Cardiac muscle cell (in vitro differentiated cells and primary cell): ENCODE data around the gene HPGD. TPM values are rescaled to one million over a fixed set of nuclear protein-coding genes. Genes with fewer than 3 reads are reported as not detected.
A peak's percentile ranks its signal among the peaks of the same experiment; 100 is the strongest.

Source experiments
- DNase-seq, 2 donors: peaks; one replicate each; pipeline versions ENCODE4 v3.0.0 to v3.0.0-alpha.2; 2010 to 2017; ENCODE audit warnings: low read depth in 1 of 2, low spot score in 1 of 2
- H3K27ac ChIP-seq: fragments of 200-600 bp; sonication (generic); 2 replicates; pipeline ENCODE4 v1.5.1; 2016
- H3K27me3 ChIP-seq: fragments of 200-600 bp; sonication (generic); 2 replicates; pipeline ENCODE4 v1.6.0; 2016; ENCODE audit warnings: control low read depth
- H3K36me3 ChIP-seq: fragments of 200-600 bp; sonication (generic); 2 replicates; pipeline ENCODE4 v1.5.1; 2016; ENCODE audit warnings: control low read depth
- H3K4me1 ChIP-seq: fragments of 200-600 bp; sonication (generic); 2 replicates; pipeline ENCODE4 v1.8.1; 2017; ENCODE audit warnings: low read depth, mild to moderate bottlenecking, mixed run types
- H3K4me3 ChIP-seq: fragments of 200-600 bp; sonication (generic); 2 replicates; pipeline ENCODE4 v1.5.1; 2016; ENCODE audit warnings: mild to moderate bottlenecking
- H3K9me3 ChIP-seq: fragments of 200-600 bp; sonication (generic); 2 replicates; pipeline ENCODE4 v1.5.1; 2017; ENCODE audit warnings: low read depth, mild to moderate bottlenecking, control low read depth
- polyA plus RNA-seq: library from polyadenylated mRNA; unstranded; fragments of >200 nt; fragmentation: Nextera tagmentation; extraction: Ambion mirVana; gene quantifications from 2 replicates; pipeline ENCODE4 v1.2.1, GENCODE V29; 2016
- total RNA-seq: library from RNA; depleted of rRNA; stranded (reverse); fragments of >200 nt; gene quantifications from 2 replicates; pipeline ENCODE4 v1.2.3, GENCODE V29; 2016
- TF ChIP-seq, protein P1 (sequence below): IDR thresholded peaks from 2 replicates; pipeline ENCODE4 v1.5.1; 2012; ENCODE audit warnings: low read depth, mild to moderate bottlenecking, low read length

The HPGD gene
- total and polyA plus RNA-seq, 2 experiments from 2014 or later: 0.15 to 0.51 TPM

DNA sequence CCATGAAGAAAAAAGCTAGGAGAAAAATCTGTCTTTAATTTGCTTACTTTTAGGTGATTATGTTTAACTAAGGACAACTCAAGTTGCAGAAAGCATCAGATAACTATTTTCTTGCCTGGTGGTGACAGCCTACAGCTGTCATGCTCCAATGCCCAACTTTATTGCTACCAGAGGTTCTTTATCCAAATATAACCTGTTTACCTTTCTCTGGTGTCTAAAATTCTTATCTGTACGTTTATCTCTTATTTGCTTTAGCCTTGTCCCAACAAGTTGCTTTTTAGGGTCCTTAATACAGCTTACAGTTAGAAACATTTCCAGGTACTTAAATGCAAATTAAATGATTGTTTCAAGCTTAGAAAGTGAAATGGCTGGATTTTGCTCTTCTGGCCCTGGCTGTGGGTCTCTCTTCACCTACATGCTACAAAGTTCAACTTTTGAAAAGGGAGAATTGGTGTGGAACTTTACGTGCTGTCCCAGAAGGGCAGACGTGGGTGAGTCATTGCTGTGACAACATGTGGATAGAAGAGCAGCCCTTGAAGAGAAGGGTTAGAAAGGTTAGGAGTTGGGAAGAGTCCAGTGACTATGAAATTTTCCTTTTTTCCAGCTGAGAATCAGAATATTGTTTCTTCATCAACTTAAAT is 60.7 kb downstream of the HPGD start:
- no peak overlapping the region for H3K4me3 ChIP-seq
- TF ChIP-seq, protein P1, sequence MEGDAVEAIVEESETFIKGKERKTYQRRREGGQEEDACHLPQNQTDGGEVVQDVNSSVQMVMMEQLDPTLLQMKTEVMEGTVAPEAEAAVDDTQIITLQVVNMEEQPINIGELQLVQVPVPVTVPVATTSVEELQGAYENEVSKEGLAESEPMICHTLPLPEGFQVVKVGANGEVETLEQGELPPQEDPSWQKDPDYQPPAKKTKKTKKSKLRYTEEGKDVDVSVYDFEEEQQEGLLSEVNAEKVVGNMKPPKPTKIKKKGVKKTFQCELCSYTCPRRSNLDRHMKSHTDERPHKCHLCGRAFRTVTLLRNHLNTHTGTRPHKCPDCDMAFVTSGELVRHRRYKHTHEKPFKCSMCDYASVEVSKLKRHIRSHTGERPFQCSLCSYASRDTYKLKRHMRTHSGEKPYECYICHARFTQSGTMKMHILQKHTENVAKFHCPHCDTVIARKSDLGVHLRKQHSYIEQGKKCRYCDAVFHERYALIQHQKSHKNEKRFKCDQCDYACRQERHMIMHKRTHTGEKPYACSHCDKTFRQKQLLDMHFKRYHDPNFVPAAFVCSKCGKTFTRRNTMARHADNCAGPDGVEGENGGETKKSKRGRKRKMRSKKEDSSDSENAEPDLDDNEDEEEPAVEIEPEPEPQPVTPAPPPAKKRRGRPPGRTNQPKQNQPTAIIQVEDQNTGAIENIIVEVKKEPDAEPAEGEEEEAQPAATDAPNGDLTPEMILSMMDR: no peak
- no peaks in the 10 kb centered on the region for H3K4me1 ChIP-seq
- no peak overlapping the region for H3K27ac ChIP-seq
- no peaks in the 10 kb centered on the region for H3K9me3 ChIP-seq
- no peaks in the 10 kb centered on the region for H3K36me3 ChIP-seq
- H3K27me3 ChIP-seq: no peaks in the 10 kb centered on the region
- peak in 1 of 2 donors; percentile 6 for DNase-seq

DNA sequence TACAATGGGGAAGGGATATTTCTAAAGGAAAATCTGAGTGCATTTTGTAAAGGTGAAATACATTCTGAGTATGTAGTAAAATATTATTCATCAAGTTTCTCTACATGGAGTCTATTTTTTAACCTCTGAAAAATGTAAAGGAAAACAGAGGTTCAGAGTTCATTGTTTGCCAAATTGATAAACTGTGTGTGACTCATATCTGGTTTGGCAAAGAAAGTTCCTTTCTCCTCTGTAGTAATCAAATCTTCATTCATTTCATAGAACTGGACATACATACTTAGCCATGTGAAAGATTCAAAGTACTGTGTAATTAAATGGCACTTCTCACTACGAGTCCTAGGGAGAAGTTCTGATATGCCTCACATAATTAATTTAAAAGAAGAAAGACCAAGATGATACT is 61.6 kb downstream of the HPGD start:
- Histone ChIP-seq H3K27me3 (no peaks in the 10 kb centered on the region), H3K4me3 (no peak overlapping the region), H3K27ac (no peak overlapping the region), H3K9me3 (no peaks in the 10 kb centered on the region), H3K36me3 (no peaks in the 10 kb centered on the region), H3K4me1 (no peaks in the 10 kb centered on the region)
- DNase-seq: peak in 1 of 2 donors; percentile 38
- TF ChIP-seq, protein P1: no peak

DNA sequence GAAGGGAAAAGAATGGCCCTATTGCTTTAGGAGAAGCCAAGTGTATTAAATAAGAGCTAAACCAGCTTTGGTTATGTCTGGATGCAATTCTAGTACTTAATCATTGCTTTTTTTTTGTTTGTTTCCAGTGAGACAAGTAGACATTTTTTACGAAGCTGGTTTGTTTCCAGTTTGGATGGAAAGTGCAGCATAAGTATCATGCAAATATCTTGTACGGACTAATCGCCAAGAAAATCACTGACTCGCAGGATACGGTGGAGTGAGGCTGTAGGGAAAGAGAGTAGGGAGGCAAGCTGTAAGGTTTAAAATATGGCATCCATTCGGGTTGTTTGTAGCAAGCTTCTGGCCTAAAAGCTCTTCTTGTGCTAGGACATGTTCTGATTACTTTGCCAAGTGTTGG is 64.8 kb downstream of the HPGD start:
- DNase-seq: no peak
- TF ChIP-seq, protein P1: no peak

DNA sequence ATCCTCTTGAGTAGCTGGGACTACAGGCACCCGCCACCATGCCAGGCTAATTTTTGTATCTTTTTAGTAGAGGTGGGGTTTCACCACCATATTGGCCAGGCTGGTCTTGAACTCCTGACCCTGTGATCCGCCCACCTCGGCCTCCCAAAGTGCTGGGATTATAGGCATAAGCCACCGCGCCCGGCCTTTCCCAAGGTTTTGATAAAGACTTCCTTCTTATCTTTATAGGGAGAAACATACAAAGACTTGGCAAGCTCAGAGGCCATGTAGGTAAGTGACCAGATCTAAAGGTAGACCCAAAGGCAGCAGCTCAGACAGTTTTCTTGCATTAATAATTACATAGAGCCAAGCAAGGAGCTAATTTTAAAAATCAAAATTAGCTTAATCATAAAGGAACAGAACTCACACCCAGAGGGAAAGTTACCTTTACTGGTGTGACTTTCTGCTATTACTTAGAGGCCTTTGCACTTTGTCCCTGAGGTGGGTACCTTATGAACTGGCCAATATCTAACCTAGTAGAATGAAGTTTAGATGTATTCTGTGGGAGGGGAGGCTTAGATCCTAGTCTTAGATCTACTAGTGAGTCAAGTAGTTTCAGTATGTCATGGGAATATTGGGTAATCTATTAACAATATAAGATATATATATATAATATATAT is 67.3 kb downstream of the HPGD start:
- DNase-seq: no peak
- TF ChIP-seq, protein P1: no peak

More for the DNA sequence above, 64.8 kb downstream of the HPGD start:
- H3K4me3 ChIP-seq: no peak overlapping the region
- no peaks in the 10 kb centered on the region for H3K4me1 ChIP-seq
- no peaks in the 10 kb centered on the region for H3K27me3 ChIP-seq
- H3K9me3 ChIP-seq: no peaks in the 10 kb centered on the region
- H3K27ac ChIP-seq: no peak overlapping the region
- no peaks in the 10 kb centered on the region for H3K36me3 ChIP-seq

DNA sequence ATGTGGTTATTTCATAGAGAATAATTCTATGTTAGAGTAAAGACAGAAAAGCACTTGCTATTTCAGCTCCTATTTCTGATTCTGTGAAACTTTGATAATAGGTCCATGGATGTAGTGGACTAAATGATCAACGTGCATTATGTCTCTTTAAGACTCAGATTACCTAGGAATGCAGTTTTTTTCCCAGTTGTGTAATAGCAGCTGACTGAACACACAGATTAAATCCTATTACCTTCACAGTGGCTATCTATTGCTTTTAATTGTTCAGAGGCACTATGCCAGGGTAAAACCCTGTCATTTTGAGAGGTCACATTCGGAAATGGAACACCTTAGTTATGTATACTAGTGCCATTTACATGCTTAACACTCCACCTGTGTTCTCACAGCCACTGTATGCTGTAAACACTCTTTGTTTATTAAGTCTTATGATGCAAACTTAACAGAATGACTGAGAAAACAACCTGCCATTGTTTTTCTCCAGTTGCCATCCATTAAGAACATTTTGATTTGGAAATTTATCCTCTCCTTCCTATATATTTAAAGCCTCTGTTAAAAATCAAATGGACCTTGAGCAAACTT is 70.5 kb downstream of the HPGD start:
- H3K4me3 ChIP-seq: no peak overlapping the region
- TF ChIP-seq, protein P1: no peak
- H3K9me3 ChIP-seq: no peaks in the 10 kb centered on the region
- DNase-seq: no peak
- no peaks in the 10 kb centered on the region for H3K4me1 ChIP-seq
- H3K36me3 ChIP-seq: no peaks in the 10 kb centered on the region
- H3K27ac ChIP-seq: no peak overlapping the region
- no peaks in the 10 kb centered on the region for H3K27me3 ChIP-seq

More for the DNA sequence above, 67.3 kb downstream of the HPGD start:
- H3K36me3 ChIP-seq: no peaks in the 10 kb centered on the region
- no peaks in the 10 kb centered on the region for H3K27me3 ChIP-seq
- H3K4me3 ChIP-seq: no peak overlapping the region
- no peaks in the 10 kb centered on the region for H3K4me1 ChIP-seq
- H3K27ac ChIP-seq: no peak overlapping the region
- H3K9me3 ChIP-seq: no peaks in the 10 kb centered on the region
